Testis (tissue), 2 donors: ENCODE data around the gene LBH.

Experiments
- CTCF ChIP-seq, 3 experiments: fragments of 450-650 bp in 2 of 3; fragments of 200-600 bp in 1 of 3; sonication (generic) in 1 of 3; IDR thresholded peaks; one replicate each; pipeline ENCODE4 v1.5.1; 2016 to 2019; ENCODE audit warnings: antibody characterized with exemption in 3 of 3, mild to moderate bottlenecking in 2 of 3, moderate library complexity in 1 of 3
- POLR2A ChIP-seq: fragments of 450-650 bp; IDR thresholded peaks from one replicate; pipeline ENCODE4 v1.6.1; 2017; ENCODE audit warnings: antibody characterized with exemption, mild to moderate bottlenecking, moderate library complexity

- TF ChIP-seq CTCF (IDR thresholded peaks at IDR 0.05) (no peak), POLR2A (no peak)
Observed at GRCh38 chr2:30276455-30276911, 45.1 kb downstream of the LBH start.
